HG03095 (cell line): ENCODE measurements around the gene CALML4.
"Not testable (repeated sequence)": the region's sequence is repeated elsewhere in the genome, so short reads cannot be mapped to it uniquely, and the experiment has no call there.

Experiments used
- ATAC-seq: cut with Tn5 transposase; IDR thresholded peaks from one replicate; pipeline ENCODE4 v1.9.1; 2021; ENCODE audit warnings: moderate library complexity; ENCODE audit not compliant: unreplicated experiment

The CALML4 gene, protein sequence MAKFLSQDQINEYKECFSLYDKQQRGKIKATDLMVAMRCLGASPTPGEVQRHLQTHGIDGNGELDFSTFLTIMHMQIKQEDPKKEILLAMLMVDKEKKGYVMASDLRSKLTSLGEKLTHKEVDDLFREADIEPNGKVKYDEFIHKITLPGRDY

DNA sequence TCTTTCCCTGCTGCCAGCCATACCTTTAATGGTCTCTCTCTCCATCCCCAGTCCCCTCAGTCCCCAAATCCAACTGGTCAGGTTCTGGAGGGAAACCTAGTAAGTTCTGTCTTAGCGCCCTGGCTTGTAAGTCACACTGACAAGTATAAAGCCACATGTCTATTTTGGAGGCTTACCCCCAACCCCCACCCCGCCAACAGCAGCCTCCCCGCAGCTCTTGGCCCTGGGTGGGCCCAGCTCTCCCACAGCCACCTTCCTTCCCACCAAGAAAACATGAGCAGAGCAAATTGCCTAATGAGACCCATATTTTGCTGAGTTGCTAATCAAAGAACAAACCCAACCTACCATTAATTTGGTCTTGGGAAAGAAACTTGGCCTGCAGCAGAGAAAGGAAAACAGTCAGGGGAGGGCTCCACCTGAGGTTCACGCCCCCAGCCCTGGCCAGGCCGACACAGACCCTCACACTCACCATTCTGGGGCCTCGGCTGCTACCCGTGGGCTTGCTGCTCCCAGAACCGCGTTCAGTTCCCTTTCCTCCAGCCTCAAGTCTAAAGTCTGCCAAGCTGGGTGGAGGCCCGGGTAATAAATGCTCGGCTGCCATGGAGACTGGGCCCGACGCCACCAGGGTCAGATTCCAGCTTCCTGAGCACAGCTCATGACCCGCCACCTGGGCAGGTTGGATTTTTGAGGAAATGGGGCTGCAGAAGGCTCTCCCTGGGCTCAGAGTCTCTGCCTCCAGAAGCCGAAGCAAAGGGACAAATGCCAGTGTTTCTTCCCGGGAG is at the start of gene CALML4:
Gene CALML4, minus strand, starts transcription at position 557 of the 782 bp plus-strand sequence. Its CDS starts 85 bp downstream, at position 472.
- no peak for ATAC-seq

DNA sequence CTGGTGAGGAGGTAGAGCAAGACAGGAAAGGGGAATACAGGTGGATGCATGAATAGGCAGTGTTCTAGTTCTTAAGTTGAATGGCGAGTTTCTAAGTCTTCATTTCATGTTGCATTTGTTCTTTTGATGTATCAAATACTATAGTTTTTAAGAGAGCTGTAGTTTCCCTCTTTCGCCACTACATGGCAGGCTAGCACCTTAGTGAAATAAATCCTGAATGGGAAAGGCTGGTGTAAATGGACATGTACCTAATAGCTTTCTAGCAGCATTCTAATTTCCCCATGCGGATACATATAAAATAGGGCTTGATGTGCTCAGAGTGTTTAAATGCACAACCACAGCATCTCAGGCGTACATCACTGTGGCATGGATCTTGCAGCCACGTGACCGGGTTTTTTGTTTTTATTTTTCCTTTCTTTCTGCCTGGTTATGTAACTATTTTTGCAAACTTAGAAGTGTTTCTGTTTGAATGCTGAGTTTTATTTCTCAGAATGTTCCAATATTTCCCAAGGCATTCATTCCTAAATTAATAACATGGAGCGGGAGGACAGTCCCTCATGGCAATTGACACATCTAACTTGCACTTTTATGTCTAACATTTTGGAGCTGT is 47.9 kb upstream of the CALML4 start:
- ATAC-seq, result no peak

DNA sequence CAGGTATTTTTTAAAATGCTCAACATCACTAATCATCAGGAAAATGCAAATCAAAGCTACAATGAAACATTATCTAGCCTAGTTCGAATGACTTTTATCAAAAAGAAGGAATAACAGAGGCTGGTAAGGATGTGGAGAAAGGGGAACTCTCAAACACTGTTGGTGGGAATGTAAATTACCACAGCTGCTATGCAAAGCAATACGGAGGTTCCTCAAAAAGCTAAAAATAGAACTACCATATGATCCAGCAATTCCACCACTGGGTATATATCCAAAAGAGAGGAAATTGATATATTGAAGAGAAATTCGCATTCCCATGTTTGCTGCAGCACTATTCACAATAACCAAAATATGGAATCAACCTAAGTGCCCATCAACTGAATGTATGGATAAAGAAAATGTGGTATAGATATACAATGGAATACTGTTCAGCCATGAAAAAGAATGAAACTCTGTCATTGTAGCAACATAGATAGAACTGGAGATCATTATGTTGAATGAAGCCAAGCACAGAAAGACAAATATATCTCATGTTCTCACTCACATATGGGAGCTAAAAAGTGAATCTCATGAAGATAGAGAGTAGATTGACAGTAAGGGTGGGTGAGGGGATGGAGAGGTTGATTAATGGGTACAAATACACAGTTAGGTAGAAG is 44.1 kb upstream of the CALML4 start:
- no peak for ATAC-seq

DNA sequence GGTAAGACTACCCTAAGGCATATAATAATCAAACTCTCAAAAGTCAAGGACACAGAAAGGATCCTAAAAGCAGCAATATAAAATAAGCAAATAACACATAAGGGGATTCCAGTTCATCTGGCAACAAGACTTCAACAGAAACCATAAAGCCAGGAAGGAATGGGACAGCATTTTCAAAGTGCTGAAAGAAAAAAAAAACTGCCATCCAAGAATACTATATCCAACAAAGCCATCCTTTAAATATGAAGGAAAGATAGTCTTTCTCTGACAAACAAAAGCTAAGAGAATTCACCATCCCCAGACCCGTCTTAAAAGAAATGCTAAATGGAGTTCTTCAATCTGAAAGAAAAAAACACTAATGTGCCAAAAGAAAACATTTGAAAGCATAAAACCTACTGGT is 39.1 kb upstream of the CALML4 start:
- no peak for ATAC-seq

DNA sequence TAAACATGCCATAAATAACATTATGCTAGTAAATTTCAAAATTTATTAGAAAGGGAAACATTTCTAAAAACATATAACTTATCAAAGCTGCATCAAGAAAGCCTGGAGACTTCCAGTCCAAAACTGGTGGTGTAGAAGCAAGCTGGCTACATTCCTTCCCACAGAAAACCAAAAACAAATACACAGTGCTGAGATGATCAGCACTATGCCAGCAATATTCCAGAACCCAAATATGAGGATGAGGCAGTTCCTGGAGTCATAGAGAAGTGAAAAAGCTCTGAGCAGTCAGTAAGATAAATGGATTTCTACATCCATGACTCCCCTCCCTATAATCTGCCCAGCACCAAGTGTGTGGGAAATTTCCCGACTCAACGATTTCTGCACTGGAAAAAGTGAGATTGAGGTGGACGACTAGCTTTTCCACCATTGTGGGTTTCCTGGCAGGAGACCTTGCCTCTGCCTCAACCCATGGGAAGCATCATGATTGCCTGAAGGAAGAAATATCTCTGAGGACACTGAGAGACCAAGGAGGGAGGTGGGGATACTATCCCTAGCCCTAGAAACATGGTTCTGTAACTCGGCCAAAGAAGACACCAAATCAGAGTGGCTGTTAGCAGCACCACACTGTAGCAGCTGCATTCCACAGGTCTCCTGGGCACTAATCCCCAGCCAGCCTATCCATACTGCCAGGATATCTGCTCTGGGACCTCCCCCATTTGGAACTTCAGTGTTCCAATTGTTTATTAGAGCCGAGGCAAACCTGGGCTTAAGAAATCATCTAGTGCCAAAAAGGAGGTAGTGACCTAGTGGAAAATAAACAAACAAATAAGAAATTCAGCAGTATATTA is 36.2 kb upstream of the CALML4 start:
- no peak for ATAC-seq

DNA sequence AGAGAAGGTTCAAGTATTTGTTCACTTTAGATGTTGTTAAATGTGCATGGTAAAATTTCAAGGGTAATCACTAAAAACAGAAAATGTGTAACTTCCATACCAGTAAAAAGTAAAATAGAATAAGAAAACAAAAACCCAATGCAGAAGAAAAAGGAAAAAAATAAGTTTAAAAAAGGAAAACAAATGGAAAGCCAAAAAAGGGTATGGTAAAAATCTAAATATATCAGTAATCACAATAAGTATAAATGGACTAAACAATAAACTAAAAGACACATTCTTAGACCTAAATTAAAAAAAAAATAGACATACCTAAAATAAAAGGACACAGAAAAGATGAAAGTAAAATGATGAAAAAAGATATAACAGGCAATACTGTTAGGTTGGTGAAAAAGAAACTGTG is 33.9 kb upstream of the CALML4 start:
- no peak for ATAC-seq

DNA sequence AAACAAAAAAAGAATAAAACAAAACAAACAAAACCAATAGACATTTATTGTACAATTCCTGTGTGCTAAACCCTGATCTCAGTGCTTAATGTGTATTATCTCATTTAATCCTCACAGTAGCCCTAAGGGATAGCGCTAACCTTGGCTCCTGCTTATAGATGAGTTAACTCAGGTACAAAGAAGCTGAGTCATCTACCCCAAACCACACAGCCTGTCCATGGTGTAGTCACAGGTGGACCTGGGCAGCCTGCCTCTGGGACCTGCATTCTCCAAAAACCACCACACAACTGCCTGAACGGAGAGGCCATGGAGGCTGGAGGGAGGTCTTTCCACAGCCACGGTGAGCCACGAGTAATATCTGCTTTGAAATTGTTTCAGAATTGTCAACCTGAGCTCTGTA is 29.9 kb upstream of the CALML4 start:
- no peak for ATAC-seq

DNA sequence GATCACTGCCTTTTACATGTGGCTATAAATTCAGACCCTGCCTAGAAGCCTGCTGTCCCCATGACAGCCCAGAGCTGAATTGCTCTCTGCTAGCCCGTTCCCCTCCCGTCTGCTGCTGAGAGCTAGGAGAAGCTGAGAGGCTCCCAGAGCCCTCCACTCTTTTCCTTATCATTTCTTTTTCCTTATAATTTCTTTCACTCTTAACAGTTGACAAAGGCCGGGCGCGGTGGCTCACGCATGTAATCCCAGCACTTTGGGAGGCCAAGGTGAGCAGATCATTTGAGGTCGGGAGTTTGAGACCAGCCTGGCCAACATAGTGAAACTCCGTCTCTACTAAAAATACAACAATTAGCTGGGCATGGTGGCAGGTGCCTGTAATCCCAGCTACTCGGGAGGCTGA is 29.4 kb upstream of the CALML4 start:
- not testable (repeated sequence) for ATAC-seq

DNA sequence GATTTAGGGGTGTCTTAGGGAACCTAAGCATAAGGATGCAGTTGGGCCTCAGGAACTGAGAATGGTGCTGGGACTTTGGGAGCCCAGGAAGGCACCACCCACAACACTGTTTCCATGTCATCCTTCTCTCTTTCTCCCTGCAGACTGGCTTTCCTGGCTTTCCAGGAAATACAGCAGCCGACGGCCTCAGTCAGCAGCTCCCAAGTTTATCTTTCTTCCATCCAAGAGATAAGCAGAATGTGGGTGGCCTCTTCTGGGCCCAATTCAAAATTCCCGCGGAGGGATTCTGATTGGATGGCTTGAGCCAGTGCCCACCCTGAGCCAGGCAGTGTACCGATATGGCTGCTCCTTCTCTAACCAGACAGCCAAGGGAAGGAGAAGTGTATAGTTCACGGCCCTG is 28.9 kb upstream of the CALML4 start:
- ATAC-seq, result no peak

DNA sequence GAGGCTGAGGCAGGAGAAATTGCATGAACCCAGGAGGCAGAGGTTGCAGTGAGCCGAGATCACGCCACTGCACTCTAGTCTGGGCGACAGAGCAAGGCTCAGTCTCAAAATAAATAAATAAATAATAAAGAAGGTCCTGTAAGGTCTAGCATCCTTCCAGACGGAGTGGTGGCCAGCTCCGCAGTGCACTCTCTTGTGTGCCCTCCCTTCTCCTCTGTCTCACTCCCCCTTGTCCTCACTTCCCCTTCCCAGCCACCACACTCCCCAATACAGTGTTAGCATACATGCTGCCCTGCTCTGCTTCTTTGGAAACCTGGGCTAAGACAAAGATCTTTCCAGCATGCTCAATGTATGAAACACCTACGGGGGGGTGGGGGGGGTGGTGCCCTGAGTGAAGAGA is 27.8 kb upstream of the CALML4 start:
- ATAC-seq, result no peak

DNA sequence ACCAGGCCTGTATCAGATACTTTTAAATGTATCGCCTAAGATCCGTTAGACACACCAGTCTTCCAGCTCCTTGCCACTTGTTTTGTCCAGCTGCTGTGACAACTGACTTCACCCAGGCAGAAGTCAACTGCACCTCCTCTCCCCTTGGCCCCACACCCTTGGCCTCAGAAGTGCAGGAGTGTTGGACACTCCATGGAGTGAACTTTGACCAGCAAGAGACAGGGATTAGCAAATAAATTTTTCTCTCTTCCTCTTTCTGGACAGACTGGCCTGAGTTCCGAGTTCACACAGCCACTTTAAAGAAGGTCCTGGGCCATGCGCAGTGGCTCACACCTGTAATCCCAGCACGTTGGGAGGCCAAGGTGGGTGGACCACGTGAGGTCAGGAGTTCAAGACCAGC is 27.3 kb upstream of the CALML4 start:
- no peak for ATAC-seq

DNA sequence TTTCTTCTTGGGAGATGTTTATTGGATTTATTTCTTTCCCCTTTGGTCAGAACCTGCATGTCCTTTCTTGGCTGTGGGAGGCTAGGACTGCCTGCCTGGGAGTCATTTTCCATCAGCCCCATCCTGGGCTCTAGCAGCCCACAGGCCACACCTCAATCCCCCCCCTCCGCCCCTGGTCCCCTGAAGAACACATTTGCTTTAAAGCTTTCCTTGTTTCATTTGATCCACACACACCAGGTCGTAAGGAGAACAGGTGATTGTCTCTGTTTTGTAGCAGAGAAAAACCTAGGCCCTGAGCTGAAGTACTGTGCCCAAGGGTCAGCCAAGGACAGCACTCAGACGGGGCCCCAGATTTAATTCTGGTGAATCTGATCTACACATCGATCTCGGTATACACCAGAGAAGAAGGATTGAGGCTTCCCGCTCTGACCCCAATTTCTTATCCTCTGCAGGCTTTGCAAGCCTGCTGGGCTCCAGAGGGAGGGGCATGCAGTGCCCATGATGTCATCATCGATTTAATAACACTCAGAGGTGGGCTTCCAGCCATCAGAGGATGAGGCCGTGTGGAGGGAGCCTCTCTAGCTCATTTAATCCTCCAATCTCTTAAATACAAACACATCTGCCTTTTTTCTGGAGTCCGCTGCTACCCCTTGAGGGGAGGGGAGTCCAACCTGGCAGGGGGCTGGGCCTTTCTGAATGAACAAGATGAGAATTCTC is 26.1 kb upstream of the CALML4 start:
- no peak for ATAC-seq

DNA sequence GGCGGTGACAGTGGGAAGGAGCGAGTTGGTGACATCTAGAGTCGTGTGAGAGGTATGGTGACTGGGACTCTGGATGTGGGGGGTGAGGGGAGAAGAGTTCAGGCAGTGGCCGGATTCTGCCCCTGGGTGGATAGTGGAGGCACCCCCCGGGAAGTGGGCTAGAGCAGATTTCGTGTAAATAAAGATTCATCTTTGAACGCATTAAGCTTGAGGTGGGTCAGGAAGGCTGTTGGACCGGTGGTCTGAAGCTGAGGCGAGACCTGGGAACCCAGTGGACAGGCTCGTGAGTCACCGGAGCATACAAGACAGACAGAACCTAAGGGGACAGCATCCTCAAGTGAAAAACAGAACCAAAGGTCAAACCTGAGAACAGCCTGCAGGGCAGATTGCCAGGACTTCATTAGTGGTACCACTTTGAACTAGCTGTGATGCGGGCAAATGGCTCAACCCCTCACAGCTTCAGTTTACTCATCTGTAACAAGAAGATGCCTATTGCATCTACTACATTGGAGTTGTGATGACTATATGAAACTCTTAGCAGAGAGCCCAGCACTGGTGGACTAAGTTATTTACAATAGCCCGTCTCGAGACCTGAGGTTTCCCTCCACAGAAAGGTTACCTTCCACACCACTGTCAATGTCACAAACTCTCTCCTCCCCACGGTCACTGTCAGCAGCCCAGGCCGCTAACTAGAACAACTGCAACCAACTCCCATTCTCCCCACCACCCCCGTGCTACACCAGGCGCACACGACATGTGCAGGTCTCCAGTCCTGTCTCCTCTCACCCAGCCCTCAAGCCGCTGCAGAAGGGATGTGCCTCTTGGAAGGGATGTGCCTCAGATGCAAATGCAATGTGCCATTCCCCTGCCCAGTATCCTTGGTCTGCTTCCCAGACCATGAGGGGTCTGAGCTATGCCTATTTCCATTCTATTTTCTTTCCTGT is 25.3 kb upstream of the CALML4 start:
- ATAC-seq, result no peak

DNA sequence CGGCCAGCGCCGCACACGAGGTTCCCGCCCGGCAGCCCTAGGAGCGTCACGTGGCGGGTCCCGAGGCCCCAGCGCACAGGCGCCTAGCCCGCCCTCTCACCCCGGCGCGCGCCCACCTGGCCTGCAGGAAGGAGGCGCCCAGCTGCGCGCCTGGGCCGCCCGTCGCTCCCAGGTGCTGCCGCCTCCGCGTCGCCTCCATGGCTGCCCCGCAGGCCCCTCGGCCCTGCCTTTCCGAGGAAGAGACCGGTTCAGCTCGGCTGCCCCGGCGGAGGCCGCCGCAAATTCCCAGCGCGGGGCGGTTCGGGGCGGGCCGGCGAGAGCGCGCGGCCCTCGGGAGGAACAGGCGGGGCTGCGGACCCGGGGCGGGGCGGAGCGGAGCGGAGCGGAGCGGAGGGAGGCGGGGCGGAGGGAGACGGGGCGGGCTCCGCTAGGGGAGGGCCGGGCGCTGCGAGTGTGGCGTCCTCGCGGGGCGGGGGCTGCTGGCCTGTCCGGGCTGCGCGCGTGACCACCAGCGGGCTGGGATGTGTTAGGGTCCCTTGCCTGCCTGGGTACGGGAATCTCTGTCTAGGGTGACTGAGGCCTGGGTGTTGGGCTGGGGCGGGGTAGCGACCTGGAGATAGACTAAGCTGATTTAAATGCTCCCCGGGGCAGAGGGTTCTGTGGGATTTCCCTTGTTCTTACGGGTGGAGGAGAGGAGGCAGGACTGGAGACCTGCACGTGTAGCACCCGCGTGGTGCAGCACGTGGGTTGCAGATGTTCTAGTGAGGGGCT is 24.4 kb upstream of the CALML4 start, which contains the start of gene CLN6:
Gene CLN6, minus strand, starts transcription at position 343 of the 771 bp plus-strand sequence. Its CDS starts 144 bp downstream, at position 199.
- ATAC-seq, result peak; percentile 64

DNA sequence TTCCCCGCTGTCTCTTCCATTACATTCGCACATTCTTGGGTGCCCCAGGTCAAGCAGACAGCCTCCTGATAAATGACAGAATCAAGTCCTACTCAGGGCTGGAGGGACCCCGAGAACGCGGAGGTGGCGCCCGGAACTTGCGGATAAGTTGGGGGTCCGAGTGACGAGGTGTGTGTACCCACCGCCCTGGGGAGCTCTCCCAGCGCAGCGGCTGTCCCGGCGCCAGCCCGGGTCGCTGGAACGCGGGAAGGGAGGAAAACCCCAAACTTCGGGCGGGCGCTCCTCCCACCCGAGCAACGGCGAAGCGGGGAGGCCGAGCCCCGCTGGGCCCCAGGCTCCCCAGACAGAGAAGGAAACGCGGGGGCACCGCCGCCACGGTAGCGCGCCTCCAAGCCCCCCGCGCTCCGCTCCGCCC is 23.8 kb upstream of the CALML4 start:
- ATAC-seq, result no peak

DNA sequence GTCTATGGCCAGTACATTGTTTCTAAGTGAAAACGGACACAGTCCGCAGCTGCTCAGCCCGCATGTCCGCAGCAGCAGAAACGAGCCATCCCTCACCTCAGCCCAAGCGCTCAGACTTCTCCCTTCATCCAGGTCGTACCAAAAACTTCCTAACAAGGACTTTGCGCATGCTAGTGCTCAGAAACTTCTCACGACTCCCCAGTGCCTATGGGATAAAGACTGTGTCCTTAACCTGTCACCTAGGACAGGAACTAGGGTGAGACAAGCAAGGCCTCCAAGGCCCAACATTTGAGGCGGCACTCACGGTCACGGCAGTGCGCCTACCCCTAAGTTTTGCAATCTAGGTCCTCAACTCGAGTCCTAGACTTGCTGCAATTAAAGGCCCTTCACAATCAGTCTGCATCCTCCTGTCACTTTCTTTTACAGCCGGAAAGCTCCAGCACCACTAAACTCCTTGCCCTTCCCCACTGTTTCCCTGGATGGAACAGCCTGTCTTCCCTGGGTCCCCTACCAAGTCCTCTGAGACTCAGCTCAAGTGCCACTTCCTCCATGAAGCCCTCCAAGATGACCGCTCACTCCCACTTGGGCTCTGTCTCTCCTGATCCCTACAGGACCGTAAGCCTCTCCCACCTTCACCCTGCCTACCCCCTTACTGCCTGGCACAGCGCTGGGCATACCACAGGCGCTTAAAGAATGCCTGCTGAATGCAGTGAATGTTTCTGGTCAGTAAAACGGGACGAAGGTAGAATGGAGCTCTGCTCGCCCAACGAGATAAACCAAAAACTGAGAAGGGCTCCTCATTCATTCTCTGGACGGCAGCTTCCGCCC is 23.2 kb upstream of the CALML4 start:
- no peak for ATAC-seq

DNA sequence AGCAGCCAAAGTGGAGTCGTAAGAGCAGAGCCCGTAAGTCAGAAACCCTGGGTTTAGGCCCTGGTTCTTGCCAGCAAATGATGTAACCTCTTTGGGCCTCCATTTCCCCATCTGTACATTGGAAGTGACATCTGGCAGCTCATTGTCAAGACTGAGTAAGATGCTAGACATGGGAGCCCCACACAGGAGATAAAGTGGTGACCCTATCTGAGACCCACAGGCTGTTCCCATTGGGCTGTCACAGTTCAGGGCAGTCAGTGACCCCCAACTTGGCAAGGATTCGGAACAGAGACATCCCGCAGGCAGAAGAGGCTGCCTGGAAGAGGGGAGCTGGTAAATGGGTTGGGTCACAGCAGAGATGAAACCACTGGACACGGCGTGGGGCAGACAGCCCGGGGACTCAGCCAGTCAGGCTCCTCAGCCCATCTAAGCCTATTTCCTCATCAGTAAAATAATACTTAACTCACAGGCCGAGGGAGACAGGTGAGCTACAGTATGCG is 22.6 kb upstream of the CALML4 start:
- no peak for ATAC-seq
